ENCODE data around the gene TCF3.

- no peak for TF ChIP-seq CTCF (IDR thresholded peaks at IDR 0.05)
- TF ChIP-seq POLR2A (IDR thresholded peaks at IDR 0.05): no peak
Measured at GRCh38 chr19:1567848-1568227, 84.6 kb downstream of the TCF3 start.

Data from lower leg skin (tissue), 3 donors.